GM12878 (cell line): ENCODE data around the gene SFXN4.

ENCODE experiments used
- ETV6 ChIP-seq, 2 experiments: fragments of 450-650 bp in 1 of 2; IDR thresholded peaks in 1 of 2; conservative IDR thresholded peaks in 1 of 2; 2 replicates each; pipeline ENCODE4 v1.6.1; 2014; ENCODE audit warnings: antibody characterized with exemption in 1 of 2, borderline replicate concordance in 1 of 2, low read depth in 1 of 2, mild to moderate bottlenecking in 1 of 2, moderate library complexity in 1 of 2
- MXI1 ChIP-seq: fragments of 150-350 bp; IDR thresholded peaks from 2 replicates; pipeline ENCODE4 v1.6.1; 2011; ENCODE audit warnings: low read depth, mild to moderate bottlenecking, inconsistent platforms, low read length, improper control_type of control experiment
- NR2C1 ChIP-seq: fragments of 450-650 bp; IDR thresholded peaks from 2 replicates; pipeline ENCODE4 v1.6.1; 2017; ENCODE audit warnings: antibody characterized with exemption, mild to moderate bottlenecking, moderate library complexity
- TF ChIP-seq, protein P1 (sequence below): IDR thresholded peaks from 2 replicates; pipeline ENCODE4 v1.6.1; 2011; ENCODE audit warnings: mild to moderate bottlenecking, low read depth, low read length, moderate library complexity; ENCODE audit not compliant: insufficient replicate concordance

DNA sequence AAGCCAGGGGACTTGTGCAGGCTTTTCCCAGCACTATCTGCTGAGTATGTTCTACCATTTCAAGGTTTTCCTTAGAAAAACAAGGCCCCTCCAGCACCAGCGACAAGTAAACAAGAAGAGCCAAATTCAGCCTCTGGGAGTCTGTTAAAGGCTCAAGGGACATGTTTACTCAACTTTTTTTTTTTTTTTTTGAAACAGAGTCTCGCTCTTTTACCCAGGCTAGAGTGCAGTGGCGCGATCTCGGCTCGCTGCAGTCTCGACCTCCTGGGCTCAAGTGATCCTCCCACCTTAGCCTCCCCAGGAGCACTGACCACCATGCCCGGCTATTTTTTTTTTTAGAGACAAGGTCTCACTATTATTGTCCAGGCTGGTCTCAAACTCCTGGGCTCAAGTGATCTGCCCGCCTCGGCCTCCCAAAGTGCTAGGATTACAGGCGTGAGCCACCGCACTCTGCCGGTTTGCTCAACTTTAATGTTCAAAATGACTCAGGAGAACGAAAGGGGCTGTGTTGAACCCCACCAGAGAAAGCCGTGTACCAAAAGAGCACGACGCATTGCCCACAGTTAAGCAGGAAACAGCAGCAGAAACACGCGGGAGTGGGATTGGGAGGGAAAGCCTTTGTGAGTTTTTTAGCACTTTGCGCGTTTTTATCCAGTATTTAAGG lies 12.3 kb upstream of the SFXN4 start:
- TF ChIP-seq NR2C1 (no peak), MXI1 (no peak), ETV6 (conservative IDR thresholded peaks at IDR 0.05 in 1 of 2, IDR thresholded peaks at IDR 0.05 in 1 of 2; ENCODE audit: borderline replicate concordance in 1 of 2, low read depth in 1 of 2) (no peak)
- TF ChIP-seq, protein P1, sequence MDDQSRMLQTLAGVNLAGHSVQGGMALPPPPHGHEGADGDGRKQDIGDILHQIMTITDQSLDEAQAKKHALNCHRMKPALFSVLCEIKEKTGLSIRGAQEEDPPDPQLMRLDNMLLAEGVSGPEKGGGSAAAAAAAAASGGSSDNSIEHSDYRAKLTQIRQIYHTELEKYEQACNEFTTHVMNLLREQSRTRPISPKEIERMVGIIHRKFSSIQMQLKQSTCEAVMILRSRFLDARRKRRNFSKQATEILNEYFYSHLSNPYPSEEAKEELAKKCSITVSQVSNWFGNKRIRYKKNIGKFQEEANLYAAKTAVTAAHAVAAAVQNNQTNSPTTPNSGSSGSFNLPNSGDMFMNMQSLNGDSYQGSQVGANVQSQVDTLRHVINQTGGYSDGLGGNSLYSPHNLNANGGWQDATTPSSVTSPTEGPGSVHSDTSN = no peak
